Measurements from ENCODE around the gene DAZAP1. TPM values are rescaled to one million over a fixed set of nuclear protein-coding genes. Genes with fewer than 3 reads are reported as not detected.

DAZAP1 gene
- total RNA-seq, 1 experiment from 2014 or later = 165 TPM

DNA sequence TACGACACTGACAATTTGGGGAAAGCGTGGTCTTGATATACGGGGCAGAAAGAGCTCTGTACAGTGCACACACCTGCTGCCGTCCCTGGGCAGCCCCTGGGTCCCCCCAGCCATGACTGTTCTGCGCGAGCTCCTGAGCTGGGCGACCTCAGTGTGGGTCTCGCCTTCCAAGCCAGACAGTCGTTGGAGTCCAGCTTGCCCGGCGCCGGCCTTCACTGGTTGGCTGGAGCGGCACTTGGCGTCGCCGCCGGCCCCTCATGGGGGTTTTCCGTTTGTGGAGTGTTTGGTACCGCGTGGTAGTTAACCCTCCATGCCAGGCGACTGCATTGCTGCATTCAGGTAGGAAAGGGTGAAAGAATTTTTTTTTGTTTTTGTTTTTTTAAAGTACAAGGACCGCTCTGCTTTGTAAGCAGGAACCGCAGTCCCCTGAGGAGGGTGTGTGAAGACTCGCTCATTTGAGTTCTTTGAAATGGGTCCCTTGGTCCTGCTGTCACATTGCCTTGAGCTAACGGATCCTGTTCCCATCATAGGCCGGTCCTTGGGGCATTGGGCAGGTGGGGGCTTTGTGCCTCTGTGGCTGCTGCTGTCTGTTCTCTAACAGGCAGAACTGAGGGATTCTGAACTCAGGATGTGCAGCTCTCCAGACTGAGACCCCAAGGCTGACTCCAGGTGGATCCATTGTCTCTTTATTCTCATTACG lies 20.0 kb downstream of the DAZAP1 start:
- Histone ChIP-seq H3K36me3 (ENCODE audit: control insufficient read depth, insufficient read depth, low read length) (no peaks in the 10 kb centered on the region; the same call in none of the 2 replicates), H3K9me3 (no peaks in the 10 kb centered on the region), H3K4me3 (ENCODE audit: low read depth, low read length) (no peak overlapping the region), H3K4me1 (peaks cover 26% of the 10 kb centered on the region), H3K27me3 (replicated peaks; ENCODE audit: control insufficient read depth, insufficient read depth, low read length) (no peaks in the 10 kb centered on the region)
- peaks cover 90% of the 10 kb centered on the region for H3K36me3 Mint-ChIP-seq (ENCODE audit: insufficient read depth, unreplicated experiment)
- BruUV-seq (replicated peaks) = no TSS peak
- no peak for DNase-seq
- no peaks in the 10 kb centered on the region for H3K27me3 Mint-ChIP-seq (ENCODE audit: insufficient read depth, unreplicated experiment)
- peaks cover 24% of the 10 kb centered on the region for H3K4me1 Mint-ChIP-seq (ENCODE audit: low read depth, unreplicated experiment)
- H3K4me3 Mint-ChIP-seq (ENCODE audit: unreplicated experiment) = no peak overlapping the region
- H3K9me3 Mint-ChIP-seq (ENCODE audit: unreplicated experiment) = no peaks in the 10 kb centered on the region
- no peak overlapping the region for H3K27ac Mint-ChIP-seq (ENCODE audit: unreplicated experiment)
- POLR2A ChIA-PET = no interaction called here
- intact Hi-C loops (cut with micrococcal nuclease; ENCODE audit: unreplicated experiment) = no loop called here
- TF ChIP-seq, protein P1, sequence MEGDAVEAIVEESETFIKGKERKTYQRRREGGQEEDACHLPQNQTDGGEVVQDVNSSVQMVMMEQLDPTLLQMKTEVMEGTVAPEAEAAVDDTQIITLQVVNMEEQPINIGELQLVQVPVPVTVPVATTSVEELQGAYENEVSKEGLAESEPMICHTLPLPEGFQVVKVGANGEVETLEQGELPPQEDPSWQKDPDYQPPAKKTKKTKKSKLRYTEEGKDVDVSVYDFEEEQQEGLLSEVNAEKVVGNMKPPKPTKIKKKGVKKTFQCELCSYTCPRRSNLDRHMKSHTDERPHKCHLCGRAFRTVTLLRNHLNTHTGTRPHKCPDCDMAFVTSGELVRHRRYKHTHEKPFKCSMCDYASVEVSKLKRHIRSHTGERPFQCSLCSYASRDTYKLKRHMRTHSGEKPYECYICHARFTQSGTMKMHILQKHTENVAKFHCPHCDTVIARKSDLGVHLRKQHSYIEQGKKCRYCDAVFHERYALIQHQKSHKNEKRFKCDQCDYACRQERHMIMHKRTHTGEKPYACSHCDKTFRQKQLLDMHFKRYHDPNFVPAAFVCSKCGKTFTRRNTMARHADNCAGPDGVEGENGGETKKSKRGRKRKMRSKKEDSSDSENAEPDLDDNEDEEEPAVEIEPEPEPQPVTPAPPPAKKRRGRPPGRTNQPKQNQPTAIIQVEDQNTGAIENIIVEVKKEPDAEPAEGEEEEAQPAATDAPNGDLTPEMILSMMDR (IDR thresholded peaks at IDR 0.05; ENCODE audit: insufficient read depth in 1 of 2, low read depth in 1 of 2, low read length in 1 of 2, severe bottlenecking in 1 of 2, unreplicated experiment in 1 of 2) = no peak
- CTCF ChIA-PET = no interaction called here

DNA sequence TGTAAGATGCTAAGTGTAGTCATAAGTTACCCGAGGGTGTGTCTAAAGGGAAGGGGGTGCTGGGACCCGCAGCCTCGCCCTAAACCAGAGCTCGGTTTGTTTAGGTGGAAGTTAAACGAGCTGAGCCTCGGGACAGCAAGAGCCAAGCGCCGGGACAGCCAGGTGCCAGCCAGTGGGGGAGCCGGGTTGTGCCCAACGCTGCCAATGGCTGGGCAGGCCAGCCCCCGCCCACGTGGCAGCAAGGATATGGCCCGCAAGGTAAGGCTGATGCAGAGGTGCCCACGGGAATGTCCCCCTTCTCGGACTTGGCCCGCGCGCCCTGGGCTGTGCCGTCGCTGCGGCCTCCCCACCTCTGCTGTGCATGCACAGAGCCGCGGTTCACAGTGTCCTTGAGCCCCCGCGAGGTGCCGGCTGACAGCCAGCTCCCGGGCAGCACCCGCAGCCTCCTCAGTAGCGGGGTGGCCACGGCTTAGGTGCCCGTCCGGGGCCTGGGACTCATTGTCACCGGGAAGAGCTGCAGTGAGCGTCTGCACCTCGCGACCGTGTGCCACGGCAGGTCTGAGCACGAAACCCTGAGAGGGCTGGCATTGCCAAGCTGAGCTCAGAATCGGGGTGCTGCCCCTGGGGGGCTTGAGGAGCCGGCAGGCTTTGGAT lies 21.5 kb downstream of the DAZAP1 start:
- no peaks in the 10 kb centered on the region for H3K9me3 ChIP-seq
- H3K36me3 ChIP-seq (ENCODE audit: control insufficient read depth, insufficient read depth, low read length) = no peaks in the 10 kb centered on the region; the same call in none of the 2 replicates
- Mint-ChIP-seq H3K27me3 (ENCODE audit: insufficient read depth, unreplicated experiment) (no peaks in the 10 kb centered on the region), H3K4me1 (ENCODE audit: low read depth, unreplicated experiment) (peaks cover 14% of the 10 kb centered on the region), H3K36me3 (ENCODE audit: insufficient read depth, unreplicated experiment) (peaks cover 89% of the 10 kb centered on the region), H3K4me3 (ENCODE audit: unreplicated experiment) (no peak overlapping the region), H3K27ac (ENCODE audit: unreplicated experiment) (no peak overlapping the region), H3K9me3 (ENCODE audit: unreplicated experiment) (no peaks in the 10 kb centered on the region)
- DNase-seq = no peak
- H3K4me1 ChIP-seq = peaks cover 13% of the 10 kb centered on the region
- intact Hi-C loops (cut with micrococcal nuclease; ENCODE audit: unreplicated experiment) = no loop called here
- POLR2A ChIA-PET = no interaction called here
- H3K27me3 ChIP-seq (replicated peaks; ENCODE audit: control insufficient read depth, insufficient read depth, low read length) = no peaks in the 10 kb centered on the region
- CTCF ChIA-PET = no interaction called here
- no peak overlapping the region for H3K4me3 ChIP-seq (ENCODE audit: low read depth, low read length)
- TF ChIP-seq, protein P1 (IDR thresholded peaks at IDR 0.05; ENCODE audit: insufficient read depth in 1 of 2, low read depth in 1 of 2, low read length in 1 of 2, severe bottlenecking in 1 of 2, unreplicated experiment in 1 of 2) = no peak
- no TSS peak for BruUV-seq (replicated peaks)

DNA sequence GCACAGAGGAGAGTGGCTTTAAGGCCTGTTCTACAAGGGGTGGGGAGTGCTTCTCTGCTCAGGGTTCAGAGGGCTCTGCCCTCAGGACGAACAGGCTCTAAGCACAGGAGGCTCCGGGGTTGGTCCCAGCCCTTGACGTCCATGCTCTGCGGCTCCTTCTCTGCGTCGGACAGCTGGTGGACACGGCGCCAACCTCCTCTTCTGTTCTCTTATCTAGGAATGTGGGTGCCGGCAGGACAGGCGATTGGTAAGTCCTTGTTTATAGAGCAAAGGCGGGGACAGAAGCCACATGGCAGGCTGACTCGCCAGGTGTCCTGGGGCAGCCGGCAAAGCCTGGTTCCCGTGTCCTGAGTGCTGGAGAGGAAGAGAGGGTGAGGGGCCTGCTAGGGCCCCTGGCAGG lies 22.4 kb downstream of the DAZAP1 start:
- peak in 1 of 2 experiments; percentile 57 for DNase-seq
- CTCF ChIA-PET = interaction anchor here (0.7 kb wide), 1 partner anchor 186 kb away, joined by 7 read pairs; no protein-coding TSS in a partner anchor
- TF ChIP-seq, protein P1 (IDR thresholded peaks at IDR 0.05; ENCODE audit: insufficient read depth in 1 of 2, low read depth in 1 of 2, low read length in 1 of 2, severe bottlenecking in 1 of 2, unreplicated experiment in 1 of 2) = no peak
- peaks cover 5% of the 10 kb centered on the region for H3K4me1 Mint-ChIP-seq (ENCODE audit: low read depth, unreplicated experiment)
- peaks cover 7% of the 10 kb centered on the region for H3K4me1 ChIP-seq
- POLR2A ChIA-PET = no interaction called here
- H3K36me3 Mint-ChIP-seq (ENCODE audit: insufficient read depth, unreplicated experiment) = peaks cover 85% of the 10 kb centered on the region
- H3K9me3 Mint-ChIP-seq (ENCODE audit: unreplicated experiment) = no peaks in the 10 kb centered on the region
- intact Hi-C loops (cut with micrococcal nuclease; ENCODE audit: unreplicated experiment) = no loop called here
- BruUV-seq (replicated peaks) = no TSS peak
- no peak overlapping the region for H3K4me3 ChIP-seq (ENCODE audit: low read depth, low read length)
- peak overlapping the region; percentile 10 for H3K4me3 Mint-ChIP-seq (ENCODE audit: unreplicated experiment)
- H3K36me3 ChIP-seq (ENCODE audit: control insufficient read depth, insufficient read depth, low read length) = no peaks in the 10 kb centered on the region; the same call in none of the 2 replicates
- H3K27ac Mint-ChIP-seq (ENCODE audit: unreplicated experiment) = no peak overlapping the region
- no peaks in the 10 kb centered on the region for H3K27me3 ChIP-seq (replicated peaks; ENCODE audit: control insufficient read depth, insufficient read depth, low read length)
- H3K9me3 ChIP-seq = no peaks in the 10 kb centered on the region
- no peaks in the 10 kb centered on the region for H3K27me3 Mint-ChIP-seq (ENCODE audit: insufficient read depth, unreplicated experiment)

All from Caco-2 (cell line).